Sigmoid colon (tissue), 4 donors: ENCODE results near the gene ACTL6B.

ENCODE experiments used
- POLR2A ChIP-seq, 2 donors: fragments of 450-650 bp; IDR thresholded peaks; one replicate each; pipeline ENCODE4 v1.6.1; 2016; ENCODE audit warnings: antibody characterized with exemption in 2 of 2, mild to moderate bottlenecking in 2 of 2, moderate library complexity in 2 of 2
- POLR2AphosphoS5 ChIP-seq, 4 donors: sonication (generic); formaldehyde crosslinking; IDR thresholded peaks; one replicate each; pipeline ENCODE4 v1.6.1; 2017; ENCODE audit warnings: antibody characterized with exemption in 4 of 4
- TF ChIP-seq, protein P1 (sequence below), 4 experiments: fragments of 450-650 bp in 3 of 4; fragments of 200-600 bp in 1 of 4; IDR thresholded peaks; one replicate each; pipeline ENCODE4 v1.5.1; 2016 to 2019; ENCODE audit warnings: antibody characterized with exemption in 4 of 4, mild to moderate bottlenecking in 3 of 4, moderate library complexity in 2 of 4

GRCh38 chr7:100696123-100696521 is 39.9 kb upstream of the ACTL6B start:
- TF ChIP-seq, protein P1, sequence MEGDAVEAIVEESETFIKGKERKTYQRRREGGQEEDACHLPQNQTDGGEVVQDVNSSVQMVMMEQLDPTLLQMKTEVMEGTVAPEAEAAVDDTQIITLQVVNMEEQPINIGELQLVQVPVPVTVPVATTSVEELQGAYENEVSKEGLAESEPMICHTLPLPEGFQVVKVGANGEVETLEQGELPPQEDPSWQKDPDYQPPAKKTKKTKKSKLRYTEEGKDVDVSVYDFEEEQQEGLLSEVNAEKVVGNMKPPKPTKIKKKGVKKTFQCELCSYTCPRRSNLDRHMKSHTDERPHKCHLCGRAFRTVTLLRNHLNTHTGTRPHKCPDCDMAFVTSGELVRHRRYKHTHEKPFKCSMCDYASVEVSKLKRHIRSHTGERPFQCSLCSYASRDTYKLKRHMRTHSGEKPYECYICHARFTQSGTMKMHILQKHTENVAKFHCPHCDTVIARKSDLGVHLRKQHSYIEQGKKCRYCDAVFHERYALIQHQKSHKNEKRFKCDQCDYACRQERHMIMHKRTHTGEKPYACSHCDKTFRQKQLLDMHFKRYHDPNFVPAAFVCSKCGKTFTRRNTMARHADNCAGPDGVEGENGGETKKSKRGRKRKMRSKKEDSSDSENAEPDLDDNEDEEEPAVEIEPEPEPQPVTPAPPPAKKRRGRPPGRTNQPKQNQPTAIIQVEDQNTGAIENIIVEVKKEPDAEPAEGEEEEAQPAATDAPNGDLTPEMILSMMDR (IDR thresholded peaks at IDR 0.05) = no peak
- no peak for TF ChIP-seq POLR2A (IDR thresholded peaks at IDR 0.05)
- no peak for TF ChIP-seq POLR2AphosphoS5 (IDR thresholded peaks at IDR 0.05)
